Measurements from ENCODE around the gene NR5A1.

DNA sequence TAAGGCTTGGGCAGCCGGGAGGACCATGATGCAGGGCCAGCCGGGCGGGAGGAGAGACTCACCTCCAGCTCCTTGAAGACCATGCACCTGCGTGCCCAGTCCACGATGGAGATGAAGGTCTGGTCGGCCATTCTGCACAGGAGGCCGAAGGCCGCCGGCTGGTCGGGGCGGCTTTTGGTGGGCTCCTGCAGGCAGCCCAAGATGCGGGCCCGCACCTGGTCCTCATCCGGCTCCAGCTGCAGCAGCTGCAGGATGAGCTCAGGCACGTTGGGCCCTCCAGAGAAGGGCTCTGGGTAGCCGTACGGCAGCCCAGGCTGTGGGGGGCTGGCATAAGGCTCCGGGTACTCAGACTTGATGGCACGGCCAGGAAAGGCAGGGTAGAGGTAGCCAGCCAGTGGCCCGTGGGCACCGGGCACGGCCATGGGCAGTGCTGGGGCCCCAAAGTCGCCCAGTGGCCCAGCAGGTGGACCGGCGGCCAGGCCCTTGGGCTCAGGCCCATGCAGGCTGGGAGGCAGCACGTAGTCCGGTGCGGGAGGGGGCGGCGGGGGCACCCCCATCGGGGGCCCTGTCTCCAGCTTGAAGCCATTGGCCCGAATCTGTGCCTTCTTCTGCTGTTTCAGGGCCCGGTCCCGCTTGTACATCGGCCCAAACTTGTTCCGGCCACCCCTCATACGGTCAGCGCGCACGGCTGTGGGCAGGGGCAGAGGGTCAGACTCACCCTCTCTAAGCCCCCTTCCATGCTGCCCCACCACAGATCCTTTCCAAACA lies 7.0 kb downstream of the NR5A1 start:
- TF ChIP-seq, protein P1, sequence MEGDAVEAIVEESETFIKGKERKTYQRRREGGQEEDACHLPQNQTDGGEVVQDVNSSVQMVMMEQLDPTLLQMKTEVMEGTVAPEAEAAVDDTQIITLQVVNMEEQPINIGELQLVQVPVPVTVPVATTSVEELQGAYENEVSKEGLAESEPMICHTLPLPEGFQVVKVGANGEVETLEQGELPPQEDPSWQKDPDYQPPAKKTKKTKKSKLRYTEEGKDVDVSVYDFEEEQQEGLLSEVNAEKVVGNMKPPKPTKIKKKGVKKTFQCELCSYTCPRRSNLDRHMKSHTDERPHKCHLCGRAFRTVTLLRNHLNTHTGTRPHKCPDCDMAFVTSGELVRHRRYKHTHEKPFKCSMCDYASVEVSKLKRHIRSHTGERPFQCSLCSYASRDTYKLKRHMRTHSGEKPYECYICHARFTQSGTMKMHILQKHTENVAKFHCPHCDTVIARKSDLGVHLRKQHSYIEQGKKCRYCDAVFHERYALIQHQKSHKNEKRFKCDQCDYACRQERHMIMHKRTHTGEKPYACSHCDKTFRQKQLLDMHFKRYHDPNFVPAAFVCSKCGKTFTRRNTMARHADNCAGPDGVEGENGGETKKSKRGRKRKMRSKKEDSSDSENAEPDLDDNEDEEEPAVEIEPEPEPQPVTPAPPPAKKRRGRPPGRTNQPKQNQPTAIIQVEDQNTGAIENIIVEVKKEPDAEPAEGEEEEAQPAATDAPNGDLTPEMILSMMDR (conservative IDR thresholded peaks at IDR 0.05): no peak
- no peak for TF ChIP-seq ZFX (IDR thresholded peaks at IDR 0.05)
